ENCODE results near the gene MAN1C1.
A peak's percentile ranks its signal among the peaks of the same experiment; 100 is the strongest.
"Not testable (repeated sequence)": the region's sequence is repeated elsewhere in the genome, so short reads cannot be mapped to it uniquely, and the experiment has no call there.

The MAN1C1 gene

DNA sequence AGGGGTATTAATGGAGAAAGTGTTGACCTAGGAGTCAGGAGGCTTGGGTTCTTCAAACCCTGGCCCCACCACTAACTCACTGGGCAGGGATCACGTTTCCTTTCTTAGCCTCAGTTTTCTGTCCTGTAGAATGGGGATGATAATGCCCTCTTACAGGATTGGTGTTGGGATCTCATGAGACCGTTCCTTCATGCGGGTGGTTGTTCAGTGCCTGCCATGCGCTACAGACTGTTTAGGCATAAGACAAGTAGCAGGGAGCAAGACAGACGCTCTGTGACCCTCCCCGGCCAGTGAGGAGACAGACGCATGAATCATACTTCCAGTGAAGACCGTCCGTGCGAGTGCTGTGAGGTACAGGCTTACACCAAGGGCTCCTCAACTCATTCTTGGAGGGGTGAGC is 81.7 kb downstream of the MAN1C1 start:
- no peak for DNase-seq (ENCODE audit: low read depth)

DNA sequence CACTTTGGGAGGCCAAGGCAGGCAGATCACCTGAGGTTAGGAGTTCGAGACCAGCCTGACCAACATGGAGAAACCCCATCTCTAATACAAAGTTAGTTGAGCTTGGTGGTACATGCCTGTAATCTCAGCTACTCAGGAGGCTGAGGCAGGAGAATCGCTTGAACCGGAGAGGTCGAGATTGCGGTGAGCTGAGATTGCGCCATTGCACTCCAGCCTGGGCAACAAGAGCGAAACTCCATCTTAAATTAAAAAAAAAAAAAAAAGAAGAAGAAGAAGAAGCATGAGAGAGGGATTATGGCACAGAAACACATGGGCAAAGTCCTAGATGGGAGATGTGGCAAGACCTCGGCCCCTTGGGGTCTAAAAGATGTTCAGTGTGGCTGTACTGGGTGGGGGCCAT is 82.5 kb downstream of the MAN1C1 start:
- DNase-seq (ENCODE audit: low read depth) = not testable (repeated sequence)

DNA sequence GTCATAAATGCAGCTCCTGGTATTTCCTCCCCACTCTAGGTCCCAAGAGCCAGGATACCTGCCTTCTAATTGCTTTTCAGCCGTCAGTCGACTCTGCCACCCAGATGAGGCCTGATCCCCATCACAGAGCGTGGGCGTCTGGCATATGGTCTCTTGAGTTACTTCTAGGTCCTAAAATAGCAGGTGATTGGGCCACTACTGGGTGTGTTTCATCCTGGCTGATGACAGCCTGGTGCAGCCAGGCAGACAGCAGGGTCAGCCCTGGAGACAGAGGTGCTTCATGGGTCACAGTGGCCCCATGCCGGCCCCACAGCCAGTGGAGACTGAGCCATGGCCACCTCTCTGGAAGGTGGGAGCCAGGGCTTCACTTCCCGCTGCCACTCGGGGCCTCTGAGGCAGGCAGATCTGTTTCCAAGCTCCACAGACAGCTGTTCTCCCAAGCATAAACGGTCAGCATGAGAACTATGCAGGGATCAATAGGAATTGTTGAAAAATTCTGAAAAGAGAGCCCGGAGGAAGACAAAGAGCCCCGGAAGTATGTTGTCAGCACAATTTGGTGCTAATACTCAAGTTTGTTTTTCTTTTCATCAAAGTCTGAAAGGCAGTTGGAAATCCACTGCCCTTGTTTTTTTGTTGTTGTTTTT is 83.0 kb downstream of the MAN1C1 start:
- no peak for DNase-seq (ENCODE audit: low read depth)

DNA sequence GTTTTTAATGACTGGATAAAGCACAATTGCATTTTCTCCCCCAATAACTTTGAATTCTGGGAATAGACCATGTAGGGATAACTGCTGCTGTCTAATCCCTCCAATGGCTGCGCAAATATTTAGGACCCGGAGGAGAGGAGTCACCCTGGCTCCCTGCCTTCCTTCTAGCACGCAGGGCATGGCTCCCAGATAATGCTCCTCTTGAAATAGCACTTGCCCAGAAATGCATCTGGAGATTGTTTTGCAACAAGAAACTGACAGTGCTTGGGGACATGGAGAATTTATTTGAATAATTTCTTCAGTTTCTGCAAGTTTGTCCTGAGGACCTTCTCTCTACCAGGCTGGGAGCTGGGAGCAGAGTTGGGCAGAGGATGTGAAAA is 83.5 kb downstream of the MAN1C1 start:
- no peak for DNase-seq (ENCODE audit: low read depth)

DNA sequence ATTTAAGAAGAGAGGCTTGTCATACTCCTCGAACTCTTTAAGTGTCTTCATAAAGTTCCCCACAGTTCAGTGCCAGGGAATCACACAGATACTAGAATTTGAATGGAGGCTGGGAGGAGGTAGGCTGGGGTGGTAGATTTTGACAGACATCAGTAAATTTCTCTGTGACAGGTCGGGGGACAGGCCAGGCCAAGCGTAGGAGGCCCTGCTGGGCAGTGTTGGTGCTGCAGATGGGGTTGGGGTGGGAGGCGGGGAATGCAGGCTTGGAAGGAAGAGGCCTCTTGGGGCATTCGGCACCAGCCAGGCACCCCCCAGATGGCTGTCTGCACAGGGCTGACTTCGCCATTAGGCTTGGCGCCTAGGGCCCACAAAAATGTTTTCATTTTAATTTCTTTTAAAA is 84.0 kb downstream of the MAN1C1 start:
- DNase-seq (ENCODE audit: low read depth) = no peak

DNA sequence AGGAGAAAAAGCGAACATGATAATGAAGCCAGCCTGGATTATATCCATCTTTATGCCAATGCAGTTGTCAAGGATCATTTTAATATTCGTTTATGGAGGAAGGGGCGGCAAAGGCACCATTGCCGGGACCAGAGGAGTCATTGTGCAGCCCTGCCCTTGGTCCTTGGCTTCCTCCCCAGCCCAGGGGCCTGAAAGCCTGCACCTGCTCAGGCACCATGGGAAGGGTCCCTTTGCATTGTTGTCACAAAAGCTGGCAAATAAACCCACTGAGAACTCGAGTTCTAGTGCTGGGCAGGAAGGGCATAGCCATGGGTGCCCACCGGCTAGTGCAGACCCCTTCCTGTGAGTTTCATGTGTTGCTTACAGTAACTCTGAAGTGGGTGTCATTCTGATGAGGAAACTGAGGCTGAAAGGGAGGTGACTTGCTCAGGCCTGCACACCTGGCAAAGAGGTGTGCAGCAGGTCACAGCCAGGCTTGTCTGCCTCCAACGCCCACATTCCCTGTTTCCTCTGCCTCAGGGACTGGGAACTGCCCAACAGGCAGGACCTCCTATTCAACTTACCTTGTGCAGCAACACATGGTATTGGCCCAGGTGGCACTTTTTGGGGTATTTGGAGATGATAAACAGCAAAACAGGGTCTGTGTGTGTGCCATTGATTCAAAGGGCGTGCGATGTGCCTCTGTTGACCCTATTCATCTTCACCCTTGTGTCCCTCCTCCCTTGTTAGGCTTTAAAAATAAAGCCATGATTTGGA is 84.6 kb downstream of the MAN1C1 start:
- no peak for DNase-seq (ENCODE audit: low read depth)

DNA sequence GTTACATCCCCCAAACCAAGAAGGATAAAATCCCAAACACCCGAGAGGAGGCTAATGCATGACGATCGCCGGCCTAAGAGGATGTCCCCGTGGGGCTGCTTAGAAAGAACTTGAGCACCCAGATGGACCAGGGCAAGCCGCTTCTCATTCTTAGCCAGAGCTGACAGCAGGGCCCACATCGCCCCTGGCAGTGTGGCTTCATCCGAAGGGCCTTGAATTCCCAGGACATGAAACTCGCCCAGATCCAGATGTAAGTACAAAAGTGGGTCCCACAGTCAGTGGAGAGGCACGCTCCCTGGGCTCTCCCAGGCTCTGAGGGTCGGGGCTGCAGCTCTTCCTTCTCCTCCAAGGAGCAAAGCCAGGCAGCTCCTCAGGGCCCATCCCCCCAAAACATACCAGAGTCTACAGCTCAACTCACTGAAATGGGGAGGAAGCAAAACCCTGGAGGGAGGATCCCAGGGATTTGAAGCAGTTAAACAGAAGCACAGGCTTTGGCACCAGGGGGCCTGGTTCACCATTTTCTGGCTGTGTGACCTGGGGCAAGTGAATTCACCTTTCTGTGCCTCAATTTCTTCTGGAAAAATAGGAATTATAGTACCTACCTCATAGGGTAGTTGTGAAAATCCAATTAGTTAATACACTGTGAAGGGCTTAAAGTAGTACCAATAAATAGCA is 85.6 kb downstream of the MAN1C1 start:
- no peak for DNase-seq (ENCODE audit: low read depth)

DNA sequence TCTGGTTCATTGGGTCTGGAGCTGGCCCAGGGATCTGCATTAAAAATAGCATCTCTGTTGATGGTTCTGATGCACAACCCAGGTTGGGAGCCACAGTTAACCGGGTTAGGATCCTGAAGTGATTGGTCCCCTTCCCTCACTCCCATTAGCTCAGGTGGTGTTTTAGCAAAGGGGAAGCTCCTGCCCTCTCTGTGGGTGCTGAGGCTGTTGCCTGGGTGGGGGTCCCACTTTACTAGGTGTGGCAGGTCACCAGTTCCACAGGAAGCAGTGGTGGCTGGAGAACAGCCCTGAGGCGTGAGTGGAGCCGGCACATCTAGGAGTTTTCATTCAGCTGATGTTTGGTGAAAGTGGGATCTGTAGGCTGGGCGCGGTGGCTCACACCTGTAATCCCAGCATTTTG is 86.5 kb downstream of the MAN1C1 start:
- DNase-seq (ENCODE audit: low read depth) = no peak

DNA sequence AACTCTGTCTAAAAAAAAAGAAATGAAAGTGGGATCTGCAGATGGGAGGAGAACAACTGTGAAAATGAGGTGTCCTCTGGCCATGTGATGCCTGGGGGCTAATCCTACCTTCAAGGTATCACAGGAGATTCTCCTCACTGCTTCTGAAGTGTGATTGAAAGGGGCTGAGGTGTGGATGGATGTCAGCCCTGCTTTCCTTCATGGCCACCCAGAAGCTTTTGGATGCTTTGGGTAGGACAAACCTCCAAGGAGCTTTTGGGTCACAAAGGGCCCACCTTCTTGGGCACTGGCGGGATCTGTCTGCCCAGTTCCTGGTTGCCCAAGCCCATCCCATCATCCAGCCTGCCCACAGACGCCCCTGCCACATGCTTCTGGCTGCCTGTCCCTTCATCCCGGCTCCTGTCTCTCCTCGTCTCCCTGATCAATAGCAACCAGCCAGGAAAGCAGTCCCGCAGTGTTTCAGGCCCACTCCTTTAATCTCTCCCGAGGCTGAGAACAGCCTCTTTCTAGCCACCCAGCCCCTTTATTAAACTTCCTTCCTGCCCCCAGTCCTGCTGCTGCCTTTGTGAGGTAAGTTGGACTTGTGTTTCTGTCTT is 87.2 kb downstream of the MAN1C1 start:
- no peak for DNase-seq (ENCODE audit: low read depth)

DNA sequence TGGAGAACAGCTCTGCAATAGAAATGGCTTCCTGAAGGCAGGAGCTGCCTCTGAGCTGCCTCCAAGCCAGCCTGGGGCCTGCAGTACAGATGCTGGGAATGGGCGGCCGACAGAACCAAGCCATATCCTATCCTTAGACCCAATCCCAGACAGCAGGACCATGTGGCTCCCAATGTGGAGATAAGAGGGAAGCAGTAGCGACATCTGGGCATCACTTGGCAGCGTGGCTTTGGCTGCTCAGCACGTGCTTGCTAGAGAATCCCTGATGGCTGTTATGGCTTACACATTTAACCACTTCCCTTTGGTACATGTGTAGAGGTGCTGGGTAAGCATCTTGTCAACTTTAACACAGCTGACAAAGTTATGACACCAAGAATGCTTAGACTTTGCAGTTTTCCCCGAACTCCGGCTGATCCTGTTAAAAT is 87.7 kb downstream of the MAN1C1 start:
- DNase-seq (ENCODE audit: low read depth) = no peak

DNA sequence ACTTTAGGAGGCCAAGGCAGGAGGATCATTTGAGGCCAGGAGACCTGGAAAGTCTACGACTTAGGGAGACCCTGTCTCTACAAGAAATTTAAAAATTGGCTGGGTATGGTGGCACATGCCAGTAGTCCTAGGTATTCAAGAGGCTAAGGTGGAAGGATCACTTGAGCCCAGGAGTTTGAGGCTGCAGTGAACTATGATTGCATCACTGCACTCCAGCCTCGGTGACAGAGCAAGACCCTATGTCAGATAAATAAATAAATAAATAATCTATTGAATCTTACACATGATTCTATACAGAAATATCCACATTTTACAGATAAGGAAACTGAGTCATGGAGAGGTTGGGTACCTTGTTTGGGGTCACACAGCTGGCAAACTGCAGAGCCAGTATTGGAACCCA is 89.1 kb downstream of the MAN1C1 start:
- DNase-seq (ENCODE audit: low read depth) = no peak

DNA sequence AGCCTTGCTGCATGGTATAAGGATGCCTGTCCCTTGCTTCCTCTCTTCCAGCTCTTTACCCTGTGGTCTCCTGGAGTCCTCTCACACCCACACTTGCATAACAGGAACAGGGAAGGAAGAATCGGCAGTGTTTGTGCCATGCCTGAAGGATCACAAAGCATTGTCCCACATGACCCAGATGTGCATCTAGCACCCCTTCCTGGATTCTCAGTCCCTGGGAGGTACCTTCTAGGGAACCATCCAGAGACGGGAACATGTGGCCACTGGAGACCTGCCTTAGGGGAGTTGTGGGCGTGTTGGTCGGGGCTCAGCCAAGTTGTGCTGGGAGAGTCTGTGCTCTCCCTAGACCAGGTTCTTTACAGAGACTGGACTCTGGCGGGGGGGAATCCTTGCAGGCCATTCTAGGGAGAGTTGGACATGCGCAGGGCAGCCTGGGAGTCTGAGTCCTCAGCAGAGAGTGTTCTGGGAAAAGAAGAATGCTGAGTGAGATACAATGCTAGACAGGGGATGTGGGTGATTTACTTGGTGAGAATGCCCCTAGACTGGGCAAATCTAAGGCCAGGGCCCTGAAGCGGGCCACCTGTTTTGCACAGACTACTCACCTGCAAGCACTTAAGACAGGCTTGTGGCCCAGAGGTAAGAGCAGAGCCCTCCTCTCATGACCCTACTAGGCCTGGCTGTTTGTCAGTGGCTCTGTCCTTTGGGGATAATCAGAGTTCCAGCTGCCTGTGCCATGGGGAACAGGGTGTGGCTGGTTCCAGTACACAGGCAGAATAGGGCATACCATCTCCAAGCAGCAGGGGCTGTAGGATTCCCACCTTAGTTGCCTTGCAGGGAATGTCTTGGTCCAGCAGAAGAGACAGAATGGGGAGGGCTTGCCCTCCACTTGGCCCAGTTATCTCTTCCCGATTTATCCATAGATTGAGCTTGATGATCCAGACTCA is 89.8 kb downstream of the MAN1C1 start:
- no peak for DNase-seq (ENCODE audit: low read depth)

DNA sequence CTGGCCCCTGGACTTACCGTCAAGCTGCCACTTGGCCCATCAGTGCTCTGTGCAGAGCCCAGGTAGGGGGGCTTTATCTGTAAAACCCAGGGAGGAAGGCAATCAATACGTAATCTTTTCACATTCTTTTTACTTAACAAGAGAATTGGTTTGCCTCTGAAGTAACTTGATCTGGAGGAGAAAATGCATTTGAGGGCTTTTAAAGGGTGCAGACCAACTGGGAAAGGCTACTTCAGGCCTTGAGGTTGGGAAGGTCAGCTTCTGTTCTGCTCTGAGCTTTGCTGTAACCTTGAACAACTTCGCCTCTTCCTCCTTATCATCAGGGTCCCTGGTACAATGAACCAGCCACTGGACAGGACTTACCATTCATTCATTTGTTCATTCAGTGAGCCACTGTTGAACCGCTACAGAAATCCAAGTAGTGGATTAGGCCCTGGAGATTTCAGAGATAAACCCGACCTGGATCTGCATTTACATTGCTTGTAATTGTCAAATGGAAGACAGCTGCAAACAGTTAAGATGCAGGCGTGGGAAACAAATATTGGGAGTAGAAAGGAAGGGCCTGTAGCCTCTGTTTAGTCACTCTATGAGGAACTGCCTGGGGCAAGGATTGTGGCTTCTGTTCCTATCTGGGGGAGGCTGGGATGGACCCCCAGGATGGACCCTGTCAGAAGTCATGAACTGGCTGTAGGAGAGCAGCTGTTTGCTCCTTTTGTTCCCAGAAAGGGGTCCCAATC is 90.9 kb downstream of the MAN1C1 start:
- peak; percentile 75 for DNase-seq (ENCODE audit: low read depth)

DNA sequence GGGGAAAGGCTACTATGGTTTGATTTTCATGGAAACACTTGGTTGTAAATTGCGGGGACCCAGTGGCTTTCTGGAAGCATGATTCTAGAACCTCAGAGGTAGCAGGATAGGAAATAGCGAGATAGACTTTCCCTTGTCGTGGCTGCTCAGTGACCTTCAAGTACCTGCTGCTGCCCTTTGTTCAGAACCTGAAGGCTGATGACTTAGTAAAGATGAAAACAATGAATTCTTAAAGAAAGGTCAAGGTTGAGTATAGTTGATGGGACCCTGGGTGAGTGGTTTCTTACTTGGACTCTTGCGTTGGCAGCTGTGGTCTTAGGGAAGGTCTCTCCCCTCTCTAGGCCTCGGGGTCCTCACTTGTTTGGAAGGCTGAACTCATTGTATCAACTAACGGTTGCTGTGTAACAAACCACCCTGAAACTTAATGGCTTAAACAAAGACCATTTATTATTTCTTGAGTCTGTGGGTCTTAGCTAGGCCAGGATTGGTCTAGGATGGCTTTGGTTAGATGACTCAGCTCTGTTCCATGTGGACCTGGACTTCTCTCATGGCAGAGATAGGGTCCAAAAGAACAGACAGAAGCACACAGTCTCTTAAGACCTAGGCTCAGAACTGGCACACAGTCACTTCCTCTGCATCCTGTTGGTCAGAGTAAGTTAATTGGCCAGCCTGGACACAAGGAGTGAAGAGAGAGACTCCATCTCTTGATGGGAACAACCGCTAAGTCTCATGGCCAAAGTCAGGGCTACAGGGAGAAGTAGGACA is 94.2 kb downstream of the MAN1C1 start:
- DNase-seq (ENCODE audit: low read depth) = no peak

DNA sequence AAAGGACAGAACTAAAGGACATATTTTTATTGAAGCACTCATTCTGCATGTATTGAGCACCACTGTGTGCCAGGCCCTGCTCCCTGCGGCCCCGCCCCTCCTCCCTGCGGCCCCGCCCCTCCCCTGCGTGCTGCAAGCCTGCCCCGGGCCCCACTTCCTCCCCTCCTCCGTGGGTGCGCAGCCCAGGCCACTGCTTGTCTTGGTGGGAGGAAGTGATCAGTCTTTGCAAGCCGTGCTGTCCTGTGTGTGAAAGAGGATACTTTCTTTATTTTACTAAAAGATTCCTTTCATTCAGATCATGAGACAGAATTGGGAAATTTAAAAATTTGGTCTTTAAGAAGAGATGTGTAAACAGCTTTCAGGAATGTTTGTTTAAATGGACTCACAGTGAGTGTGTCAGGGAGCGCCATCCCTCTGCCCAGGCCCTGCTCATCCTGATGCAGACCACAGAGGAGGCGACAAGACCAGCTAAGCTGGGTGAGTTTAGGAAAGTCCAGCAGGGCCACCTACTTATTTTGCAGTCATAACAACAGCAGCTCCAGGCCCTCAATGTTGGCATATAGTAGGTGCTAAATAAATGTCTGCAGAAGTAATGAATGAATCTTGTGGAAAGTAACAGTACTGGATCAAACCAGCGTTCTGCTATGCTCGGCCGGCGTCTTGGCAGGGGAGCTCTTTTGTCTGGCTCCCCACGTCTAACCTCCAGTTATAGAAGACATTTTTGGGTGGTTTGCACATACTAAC is 95.1 kb downstream of the MAN1C1 start:
- no peak for DNase-seq (ENCODE audit: low read depth)

DNA sequence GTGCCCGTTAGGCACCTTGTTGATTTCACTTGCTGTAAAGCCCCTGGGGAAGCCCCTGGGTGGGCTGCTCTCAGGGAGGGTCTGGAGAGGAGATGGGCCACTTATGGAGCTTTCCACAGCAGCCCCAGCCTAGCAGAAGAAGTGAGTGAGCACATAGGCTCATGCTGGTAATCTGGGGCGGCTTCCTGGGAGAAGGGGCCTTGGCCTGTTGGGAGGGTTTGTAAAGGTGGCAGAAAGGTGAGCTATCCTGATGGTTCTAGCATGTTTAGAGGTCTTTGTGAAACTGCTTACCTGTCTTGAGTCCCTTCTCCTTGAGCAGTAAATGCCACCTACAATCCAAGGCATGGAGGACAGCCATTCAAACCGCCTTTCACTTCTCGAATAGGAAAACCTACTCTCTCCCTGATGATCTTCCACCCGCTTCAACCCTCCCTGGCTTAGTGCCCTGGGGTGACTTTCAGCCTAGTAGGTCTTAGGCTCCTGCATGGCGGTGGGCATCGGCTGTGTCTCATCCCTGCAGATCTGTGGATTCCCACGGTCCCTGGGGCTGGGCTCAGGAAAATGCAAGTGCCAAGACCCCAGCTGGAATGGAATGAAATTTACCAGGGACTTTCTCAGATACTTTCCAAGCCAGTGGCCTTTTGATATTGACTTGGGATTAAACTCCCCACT is 95.8 kb downstream of the MAN1C1 start:
- no peak for DNase-seq (ENCODE audit: low read depth)

DNA sequence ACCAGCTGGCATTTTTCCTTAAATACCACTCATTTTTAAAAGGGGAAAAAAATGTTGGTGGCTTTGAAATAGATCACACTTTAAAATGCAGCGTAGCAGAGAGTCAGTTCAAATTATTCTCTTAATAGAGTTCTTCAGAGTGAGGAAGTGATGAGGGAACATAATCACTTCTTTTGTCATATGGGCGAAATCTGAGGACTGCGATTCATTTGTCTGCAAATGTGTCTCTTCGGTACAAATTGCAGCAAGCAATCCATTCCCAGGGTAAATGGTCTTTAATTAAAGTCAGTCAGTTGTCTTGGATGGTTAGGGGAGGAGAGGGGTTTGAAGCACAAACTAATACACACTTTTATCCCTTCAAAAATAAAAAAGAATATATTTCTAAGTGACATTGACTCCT is 97.4 kb downstream of the MAN1C1 start:
- DNase-seq (ENCODE audit: low read depth) = no peak

DNA sequence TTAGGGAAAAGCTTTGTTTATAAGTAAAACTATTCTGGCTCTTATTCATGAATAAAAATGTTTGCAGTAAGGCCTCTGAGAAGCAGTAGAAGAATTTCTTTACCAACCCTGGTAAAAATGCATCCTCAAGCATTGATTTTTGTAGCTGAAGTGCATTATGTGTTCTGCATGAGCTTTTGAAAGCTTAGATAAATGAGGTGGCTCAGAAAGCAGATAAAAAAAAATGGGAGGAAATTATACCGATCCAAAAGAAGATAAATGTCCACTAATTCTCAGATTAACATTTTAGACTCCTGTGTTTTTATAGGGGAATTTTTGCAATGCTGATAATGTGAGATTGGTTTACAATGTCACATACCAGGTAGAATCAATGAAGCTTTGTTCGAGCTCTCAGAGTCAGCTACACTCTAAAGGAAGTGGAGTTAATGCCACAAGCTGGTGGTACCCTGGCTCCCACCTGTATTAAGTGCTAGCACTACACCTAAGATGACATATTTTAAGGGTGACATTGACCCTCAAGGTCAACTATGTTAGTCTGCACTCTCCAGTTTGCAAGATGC is 97.9 kb downstream of the MAN1C1 start:
- no peak for DNase-seq (ENCODE audit: low read depth)

DNA sequence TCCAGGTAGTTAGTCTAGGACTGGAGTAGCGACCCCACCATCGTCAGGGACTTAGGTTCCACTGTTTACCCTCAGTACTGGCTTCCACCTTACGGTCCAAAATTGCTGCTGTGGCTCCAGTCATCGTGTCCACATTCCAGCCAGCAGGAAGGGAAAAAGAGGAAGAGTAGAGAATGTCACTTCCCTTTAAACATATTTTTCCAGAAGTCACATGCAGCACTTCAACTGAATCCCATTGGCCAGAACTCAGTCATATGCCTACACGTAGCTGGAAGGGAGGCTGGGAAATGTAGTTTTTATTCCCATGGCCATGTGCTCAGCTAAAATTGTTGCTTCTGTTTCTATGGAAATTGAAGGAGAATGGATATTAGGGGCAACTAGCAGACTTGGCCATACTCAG is 99.3 kb downstream of the MAN1C1 start:
- no peak for DNase-seq (ENCODE audit: low read depth)

Measured in GM04504 (cell line).